GM10847 (cell line): ENCODE measurements around the gene LY9.

Experiments used
- POLR2A ChIP-seq: IDR thresholded peaks from 2 replicates; pipeline ENCODE4 v1.6.1; 2011; ENCODE audit not compliant: insufficient read length; ENCODE audit errors: extremely low read depth

The LY9 gene

GRCh38 chr1:160811147-160811546 is 15.2 kb downstream of the LY9 start:
- no peak for TF ChIP-seq POLR2A

DNA sequence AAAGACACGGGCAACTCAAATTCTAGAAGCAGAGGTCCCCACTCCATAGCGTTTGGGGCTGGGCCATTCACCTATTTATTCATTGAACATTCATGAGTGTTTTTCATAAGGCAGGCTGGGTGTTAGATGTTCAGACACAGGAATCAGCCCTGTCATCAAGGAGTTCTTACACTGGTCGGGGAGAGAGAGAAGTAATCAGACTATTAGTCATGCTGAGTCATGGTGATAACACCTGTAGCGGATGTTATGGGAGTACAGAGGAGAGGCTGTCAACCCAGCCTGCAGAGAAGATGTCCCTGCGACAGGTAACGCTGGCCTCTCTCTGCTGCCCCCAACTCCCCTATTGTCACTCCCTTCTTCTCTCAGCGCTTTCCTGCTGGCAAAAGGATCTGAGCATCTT is 17.2 kb downstream of the LY9 start:
- no peak for TF ChIP-seq POLR2A

- no peak for TF ChIP-seq POLR2A
Observed at GRCh38 chr1:160814316-160814715, 18.3 kb downstream of the LY9 start.

GRCh38 chr1:160814856-160815255 is 18.9 kb downstream of the LY9 start:
- TF ChIP-seq POLR2A: no peak

GRCh38 chr1:160818207-160818937 is 22.4 kb downstream of the LY9 start:
- no peak for TF ChIP-seq POLR2A

DNA sequence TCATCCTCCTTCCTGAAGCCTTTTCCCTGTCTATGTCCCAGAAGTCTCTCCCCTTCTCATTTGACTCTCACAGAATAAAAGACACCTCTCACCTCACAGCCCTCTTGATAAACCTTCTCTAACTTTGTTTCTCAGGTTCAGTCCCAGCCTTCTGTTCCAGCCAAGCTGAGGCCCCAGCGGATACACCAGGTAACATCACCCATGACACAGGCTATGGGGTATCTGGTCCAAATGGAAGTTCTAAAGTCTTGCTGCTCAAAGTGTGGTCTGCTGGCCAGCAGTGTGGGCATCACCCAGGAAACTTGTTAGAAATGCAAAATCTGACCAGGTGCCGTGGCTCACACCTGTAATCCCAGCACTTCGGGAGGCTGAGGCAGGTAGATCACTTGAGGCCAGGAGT is 23.2 kb downstream of the LY9 start:
- no peak for TF ChIP-seq POLR2A

DNA sequence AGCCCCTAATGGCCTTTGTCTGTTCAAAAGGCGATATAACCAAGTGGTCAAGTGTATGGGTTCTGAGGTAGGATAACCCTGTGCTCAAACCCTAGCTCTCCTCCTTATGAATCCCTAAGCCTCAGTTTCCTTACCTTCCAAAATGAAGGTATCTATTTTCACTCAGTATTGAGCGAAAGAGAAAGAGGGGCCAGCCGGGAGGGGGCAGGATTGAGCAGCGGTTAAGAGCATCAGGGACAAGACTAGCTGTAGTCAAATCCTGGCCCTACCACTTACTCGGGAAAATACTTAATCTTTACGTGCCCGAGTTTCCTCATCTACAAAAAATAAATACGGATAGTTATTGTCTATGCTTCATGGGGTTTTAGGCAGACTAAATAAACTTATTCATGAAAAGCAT is 25.7 kb downstream of the LY9 start:
- no peak for TF ChIP-seq POLR2A

- TF ChIP-seq POLR2A: no peak
Observed at GRCh38 chr1:160823296-160823695, 27.3 kb downstream of the LY9 start.

DNA sequence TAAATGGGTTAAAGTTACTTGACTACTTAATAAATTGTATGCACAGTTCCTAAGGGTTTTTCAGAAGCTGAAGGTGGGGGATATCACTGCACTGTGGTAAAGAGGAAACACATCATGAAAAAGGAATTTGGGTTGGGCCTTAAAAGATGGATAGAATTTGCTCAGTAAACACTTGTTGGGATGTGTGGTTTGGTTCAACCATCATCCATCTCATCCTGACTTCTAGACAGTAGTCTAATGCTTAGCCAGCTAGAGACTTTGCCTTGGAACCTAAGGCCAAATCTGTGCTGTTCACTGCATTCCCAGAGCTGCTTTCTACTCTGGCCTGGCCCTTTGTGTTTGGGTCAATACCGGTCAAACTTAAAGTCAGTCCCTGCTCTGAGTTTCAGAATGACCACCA is 30.6 kb downstream of the LY9 start:
- TF ChIP-seq POLR2A: no peak

DNA sequence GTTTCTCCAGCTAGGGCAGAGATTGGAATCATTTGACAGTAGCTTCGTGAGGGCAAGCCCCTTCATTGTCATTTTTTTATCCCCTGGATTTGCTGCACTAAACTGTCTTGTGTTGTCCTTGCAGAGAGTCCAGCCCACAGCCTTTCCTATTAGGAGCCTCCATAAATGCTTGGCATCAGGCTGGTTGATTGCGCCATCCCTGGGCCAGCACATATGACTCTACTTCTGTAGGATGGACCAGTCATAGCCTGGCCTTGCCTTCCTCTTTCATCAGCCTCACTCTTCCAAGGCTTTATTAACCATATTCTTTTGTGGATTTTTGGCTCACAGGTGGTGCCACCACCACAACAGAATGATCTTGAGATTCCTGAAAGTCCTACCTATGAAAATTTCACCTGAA is 31.4 kb downstream of the LY9 start:
- TF ChIP-seq POLR2A: no peak

DNA sequence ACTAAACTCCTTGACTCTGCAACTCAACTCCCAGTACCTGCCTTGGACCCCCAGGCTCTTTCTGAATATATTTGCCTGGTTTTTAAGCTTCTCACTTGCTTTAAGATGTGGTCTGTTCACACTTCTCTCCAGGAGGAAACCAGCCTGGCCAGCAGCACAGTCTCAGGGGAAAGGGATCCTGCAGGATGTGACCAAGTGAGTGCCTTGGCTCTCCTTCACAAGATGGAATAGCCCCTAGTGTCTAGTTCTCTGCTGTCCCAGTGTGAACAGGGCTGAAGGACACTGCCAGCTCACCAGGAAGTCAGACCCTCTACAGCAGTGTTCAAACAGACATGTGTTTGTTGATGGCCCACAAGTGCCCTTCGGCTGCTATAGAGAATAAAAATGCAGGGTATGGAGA is 33.8 kb downstream of the LY9 start:
- TF ChIP-seq POLR2A: no peak

GRCh38 chr1:160830321-160831153 is 34.6 kb downstream of the LY9 start:
- TF ChIP-seq POLR2A: no peak

- no peak for TF ChIP-seq POLR2A
Observed at GRCh38 chr1:160834945-160835565, 39.1 kb downstream of the LY9 start.

DNA sequence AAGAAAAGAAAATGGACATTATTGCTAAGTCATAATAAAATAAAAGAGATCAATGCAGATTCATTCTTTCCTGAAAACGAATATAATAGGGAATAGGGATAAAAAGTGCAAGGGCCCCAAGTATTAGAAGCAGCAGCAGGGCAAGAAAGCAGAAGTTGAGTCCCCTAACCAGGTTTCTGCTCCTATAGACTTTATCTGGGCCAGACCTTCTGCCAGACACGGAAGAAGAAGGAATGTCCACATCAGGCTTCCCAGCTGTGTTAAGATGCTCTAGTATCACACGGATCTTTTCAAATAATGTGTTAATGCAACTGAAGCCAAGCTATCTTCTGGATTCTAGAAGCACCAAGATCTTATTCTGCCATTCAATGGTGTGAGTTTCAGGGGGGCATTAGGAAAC is 39.8 kb downstream of the LY9 start:
- TF ChIP-seq POLR2A: no peak

DNA sequence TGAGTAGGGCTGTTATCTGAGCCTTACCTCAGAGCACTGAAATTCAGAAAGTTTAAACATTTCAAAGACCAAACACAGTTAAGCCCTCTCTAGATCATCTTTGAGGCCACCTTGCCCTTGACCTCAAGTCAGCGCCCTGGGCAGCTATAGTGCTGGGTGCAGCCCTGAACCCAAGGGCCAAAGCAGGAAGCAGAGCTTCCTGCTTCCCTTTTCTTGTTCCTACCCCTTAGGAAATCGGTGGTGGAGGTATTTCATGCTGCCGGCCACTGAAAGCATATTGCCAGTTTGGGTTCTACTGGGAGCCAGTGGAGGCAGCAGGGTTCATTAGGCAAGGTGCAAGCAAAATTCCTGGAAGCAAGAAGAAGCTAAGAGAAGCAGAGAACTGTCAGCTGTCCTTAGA is 40.6 kb downstream of the LY9 start:
- TF ChIP-seq POLR2A: no peak

DNA sequence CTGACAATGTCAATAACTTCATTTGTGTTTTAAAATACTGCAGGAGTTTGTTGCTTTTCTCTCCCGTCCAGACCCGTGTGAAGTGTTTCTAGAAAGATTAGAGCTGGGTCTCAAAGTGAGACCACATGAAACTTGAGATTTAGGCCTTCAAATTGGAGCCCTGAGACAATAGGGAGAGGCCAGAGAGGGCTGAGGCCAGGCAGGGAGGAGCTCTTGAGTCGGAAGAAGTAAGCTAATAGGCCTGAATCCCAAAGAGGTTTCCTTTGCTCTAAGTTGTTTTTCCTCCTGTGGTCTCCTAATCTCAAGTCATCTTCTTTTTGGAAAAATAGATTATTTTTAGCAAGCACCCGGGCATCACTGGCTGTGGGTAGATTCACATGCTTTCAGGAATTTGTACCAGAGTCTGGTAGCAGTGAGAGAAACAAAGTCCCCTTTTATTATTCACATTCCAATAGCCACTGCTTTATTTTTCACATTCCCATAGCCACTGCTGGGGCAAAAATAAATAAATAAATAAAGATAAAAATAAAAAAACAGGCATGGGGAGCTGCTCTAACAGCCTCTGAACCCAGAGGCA is 41.1 kb downstream of the LY9 start:
- no peak for TF ChIP-seq POLR2A
